Measurements from ENCODE around the gene AIFM2. TPM values are rescaled to one million over a fixed set of nuclear protein-coding genes. Genes with fewer than 3 reads are reported as not detected.
"Not testable (repeated sequence)": the region's sequence is repeated elsewhere in the genome, so short reads cannot be mapped to it uniquely, and the experiment has no call there.

AIFM2 gene
- polyA plus RNA-seq, 1 donor: 2.8 TPM

DNA sequence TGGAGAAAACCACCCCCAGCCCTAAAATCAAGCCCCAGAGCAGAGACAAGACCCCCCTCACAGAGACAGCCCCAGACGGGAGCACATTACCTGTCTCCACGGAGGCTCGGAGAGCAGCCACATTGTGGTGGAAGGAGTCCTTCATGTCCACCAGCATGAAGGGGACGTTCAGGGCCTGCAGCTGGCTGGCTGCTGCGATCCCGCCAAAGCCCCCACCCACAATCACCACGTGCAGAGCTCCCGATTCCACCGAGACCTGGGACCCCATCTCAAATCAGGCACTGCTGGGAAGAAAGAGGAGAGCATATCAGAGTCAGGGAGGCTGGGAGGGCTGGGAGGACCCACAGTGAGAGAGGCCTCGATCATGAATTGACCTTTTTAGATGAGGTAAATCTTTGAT lies 8.8 kb downstream of the AIFM2 start:
- DNase-seq (ENCODE audit: low read depth): no peak

DNA sequence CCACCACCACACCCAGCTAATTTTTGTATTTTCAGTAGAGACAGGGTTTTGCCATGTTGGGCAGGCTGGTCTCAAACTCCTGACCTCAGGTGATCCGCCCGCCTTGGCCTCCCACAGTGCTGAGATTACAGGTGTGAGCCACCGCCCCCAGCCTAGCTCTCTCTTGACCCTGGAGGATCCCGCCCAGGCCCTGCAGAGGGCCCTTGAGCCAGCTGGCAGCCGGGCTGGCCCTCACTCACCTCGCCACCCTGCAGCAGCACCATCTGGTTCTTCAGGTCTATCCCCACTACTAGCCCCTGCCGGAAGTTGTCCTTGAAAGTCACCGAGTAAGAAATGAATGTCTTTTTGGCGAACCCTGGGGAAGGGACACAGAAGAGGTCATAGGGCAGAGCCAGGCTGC lies 9.5 kb downstream of the AIFM2 start:
- DNase-seq (ENCODE audit: low read depth): not testable (repeated sequence)

DNA sequence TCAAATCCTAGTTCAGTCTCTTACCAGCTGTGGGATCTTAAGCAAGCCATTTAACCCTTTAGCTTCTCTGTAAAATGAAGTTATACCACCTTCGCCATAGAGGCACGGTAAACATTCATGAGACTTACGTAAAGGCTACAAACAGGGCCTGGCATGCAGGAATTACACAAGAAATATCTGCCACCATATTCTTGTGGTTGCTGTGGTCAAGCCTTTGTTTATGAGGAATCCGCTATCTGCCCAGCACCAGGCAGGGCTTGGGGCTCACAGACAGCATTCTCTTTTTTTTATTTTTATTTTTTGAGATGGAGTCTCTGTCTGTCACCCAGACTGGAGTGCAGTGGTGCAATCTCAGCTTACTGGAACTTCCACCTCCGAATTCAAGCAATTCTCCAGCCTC lies 9.9 kb downstream of the AIFM2 start:
- no peak for DNase-seq (ENCODE audit: low read depth)

DNA sequence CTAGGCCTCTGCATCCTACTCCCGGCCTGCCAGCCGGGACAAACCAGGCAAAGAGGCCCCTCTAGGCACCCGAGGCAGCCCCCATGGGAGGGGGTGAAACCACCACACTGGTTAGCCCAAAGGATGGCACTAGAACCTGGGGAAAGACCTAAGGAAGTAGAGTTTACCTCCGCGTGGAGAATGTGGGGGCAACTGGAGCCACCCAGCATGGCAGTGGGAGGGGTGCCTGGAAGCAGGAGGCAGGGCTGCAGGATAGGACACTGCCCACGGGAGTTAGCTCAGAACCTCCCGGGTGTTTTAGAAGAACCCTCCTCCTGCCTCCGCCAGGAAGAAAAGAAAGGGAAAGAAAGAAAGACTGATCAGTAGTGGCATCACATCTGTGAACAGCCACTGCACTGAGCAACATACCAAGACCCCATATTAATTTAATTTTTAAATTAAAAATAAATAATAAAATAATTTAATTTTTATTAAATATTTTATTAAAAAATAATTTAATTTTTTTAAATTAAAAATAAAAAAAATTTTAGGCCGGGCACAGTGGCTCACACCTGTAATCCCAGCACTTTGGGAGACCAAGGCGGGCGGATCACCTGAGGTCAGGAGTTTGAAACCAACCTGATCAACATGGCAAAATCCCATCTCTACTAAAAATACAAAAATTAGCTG lies 11.2 kb downstream of the AIFM2 start:
- DNase-seq (ENCODE audit: low read depth): no peak

DNA sequence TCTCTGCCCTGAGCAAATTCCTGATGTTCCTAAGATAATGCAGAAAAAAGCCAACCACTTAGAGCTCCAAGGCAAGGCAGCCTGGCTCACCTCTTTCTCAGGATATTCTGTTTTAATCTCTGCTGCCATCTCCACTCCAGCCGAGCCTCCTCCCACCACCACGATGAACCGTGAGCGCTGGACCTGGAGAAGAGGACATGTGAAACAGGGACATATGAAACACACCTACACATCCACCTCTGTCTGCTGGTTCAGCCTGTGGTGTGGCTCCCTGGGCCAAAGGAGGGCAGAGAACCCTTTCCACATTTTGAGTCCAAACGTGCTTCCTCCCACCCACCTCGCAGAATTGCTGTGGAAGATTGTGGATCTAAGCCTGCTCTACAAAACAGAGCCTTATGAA lies 12.2 kb downstream of the AIFM2 start:
- DNase-seq (ENCODE audit: low read depth): no peak

DNA sequence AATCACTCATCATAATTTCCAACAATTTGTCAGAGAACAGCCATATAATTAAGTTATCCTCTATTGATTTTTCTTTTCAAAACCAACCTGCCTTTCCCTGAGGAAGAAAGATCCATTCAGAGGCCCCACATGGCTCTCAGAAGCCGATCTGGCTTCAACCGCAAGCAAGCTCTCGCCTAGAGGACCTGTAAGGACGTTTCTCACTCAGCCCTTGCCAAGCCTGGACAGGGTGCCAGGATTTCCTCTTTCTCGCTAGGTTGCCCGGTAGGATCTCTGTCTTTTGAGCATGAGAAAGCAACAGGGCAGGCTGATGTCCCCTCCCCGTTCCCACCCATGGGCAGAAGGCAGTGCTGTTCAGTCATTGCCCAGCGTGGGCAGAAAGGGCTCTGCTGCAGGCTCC lies 13.0 kb downstream of the AIFM2 start:
- no peak for DNase-seq (ENCODE audit: low read depth)

DNA sequence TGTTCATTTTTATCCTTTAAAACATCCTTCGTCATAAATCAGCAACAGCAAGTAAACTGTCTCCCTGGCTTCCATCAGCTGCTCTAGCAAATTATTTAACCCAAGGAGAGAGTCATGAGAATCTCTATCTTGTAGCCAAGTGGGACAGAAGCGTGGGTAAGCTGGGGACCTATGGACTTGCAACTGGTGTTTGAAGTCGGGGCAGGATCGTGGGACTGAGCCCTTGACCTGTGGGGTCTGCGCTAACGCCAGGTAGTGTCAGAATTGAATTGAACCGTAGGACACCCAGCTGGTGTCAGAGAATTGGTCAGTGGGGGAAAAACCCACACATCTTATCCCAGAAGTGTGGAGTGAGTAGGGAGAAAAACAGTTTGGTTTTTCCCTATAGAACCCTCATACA lies 13.4 kb downstream of the AIFM2 start:
- no peak for DNase-seq (ENCODE audit: low read depth)

DNA sequence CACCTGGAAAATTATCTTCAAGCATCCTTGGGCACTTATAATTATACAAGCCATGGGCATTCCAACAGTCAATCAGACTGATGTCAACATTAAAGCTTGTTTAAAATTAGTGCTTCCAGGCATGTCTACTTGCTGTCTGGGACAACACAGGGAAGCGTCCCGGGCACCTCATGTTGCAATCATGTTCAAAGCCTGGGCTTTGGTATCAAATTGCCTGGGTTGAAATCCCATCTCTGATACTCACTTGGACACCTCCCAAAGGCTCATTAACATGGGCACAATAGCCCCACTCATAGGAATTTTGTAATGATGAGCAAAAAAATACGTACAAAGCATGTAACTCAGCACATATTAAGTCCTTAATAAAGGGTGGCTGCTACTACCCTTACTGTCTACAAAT lies 14.4 kb downstream of the AIFM2 start:
- DNase-seq (ENCODE audit: low read depth): no peak

DNA sequence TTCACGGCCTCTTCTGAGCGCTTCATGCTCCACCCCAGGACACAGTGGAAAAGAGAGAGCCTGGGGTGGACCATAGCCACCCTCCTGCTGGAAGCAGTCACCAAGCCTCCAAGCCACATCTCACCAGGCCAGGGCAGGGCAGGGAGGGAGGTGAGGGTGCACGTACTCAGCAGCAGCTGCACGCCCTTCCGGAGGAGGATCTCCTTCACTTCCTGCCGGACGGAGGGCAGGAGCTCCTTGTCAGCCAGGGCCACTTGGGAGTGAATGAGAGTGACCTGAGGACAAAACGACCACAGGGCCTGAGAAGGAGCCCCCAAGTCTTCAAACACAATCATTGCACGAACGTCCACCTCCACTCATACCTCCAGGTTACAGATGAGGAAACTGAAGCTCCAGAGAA lies 15.0 kb downstream of the AIFM2 start:
- DNase-seq (ENCODE audit: low read depth): no peak

DNA sequence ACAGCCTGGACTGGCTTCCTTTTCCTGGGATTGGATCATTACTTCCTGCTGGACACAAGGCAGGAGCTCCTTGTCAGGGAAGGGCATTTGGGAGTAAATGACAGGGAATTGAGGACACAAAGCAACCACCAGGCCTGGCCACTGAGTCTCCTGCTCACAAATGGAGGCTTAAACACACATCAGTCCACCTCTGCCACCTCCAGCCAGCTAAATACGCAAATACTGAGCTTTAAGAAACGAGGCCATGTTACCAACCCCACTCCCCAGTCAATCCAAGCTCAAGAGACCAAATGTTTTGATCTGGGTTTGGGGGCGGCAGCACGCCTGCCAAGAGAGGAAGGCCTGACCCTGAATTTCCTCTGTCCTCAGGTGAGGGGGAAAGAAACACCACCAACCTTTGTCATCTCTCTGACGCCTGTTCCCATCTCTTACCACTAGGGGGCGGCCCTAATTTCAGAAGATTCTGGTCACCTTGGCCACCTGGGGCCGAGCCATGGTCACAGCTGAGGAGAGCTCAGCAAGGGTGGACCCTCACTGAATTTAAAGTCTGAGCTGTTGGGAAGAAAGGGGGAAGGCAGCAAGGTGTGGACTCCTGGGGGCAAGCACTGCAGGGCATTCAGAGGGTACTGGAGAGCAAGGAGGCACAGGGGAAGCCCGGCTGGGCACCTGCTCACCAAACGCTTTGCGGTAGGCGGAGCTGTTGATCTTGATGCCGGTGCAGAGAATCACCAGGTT lies 16.5 kb downstream of the AIFM2 start:
- DNase-seq (ENCODE audit: low read depth): no peak

DNA sequence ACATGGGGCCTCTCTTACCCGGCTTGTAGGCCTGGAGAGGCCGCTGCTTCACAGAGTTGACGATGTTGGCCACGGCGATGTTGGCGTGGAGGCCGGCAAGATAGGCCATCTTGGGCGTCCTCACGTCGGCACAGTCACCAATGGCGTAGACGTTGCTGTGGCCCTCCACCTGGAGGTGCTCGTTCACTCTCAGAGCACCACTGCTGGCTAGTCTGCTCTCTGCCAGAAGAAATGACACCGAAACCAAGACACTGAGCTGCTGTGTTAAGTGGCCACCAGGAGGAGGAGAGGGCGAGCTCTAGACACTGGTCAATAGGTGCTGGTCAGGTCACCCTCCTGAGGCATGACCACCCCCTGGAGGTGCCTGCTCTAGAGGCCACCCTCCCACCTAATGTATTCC lies 17.7 kb downstream of the AIFM2 start:
- DNase-seq (ENCODE audit: low read depth): no peak

DNA sequence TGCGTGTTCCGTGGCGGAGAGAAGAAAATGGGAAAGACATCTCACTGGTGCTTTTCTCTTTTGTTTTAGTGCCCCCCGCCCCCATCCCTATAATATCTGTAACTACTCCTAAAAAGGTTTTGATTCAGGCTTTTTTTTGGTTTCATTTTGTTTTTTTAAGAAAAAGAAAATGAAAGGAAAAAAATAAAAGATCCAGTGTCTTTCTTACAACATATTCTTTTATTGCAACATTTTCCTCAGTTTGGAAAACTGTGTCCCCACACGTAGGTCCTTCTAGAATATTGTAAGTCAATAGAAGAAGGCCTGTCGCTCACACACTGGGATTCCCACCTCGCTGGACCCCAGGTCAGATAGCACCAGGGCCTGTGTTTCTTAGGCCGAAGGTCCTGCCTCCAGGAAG lies 20.6 kb downstream of the AIFM2 start:
- DNase-seq (ENCODE audit: low read depth): no peak

DNA sequence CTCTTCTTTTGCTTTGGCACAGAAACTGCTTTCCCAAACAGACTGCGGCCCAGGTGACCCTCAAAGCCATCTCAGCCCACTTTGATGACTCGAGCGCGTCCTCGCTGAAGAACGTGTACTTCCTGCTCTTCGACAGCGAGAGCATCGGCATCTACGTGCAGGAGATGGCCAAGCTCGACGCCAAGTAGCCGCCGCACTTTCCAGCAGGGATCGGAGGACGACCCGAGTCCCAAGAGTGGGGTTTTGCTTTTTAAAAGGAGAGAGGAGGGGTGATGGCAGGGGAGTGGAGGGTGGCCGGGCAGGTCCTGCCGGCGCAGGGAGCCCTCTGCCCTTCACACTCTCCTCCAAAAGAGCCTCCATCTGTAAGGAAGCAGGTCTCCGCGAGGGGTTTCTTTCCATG lies 21.1 kb downstream of the AIFM2 start:
- DNase-seq (ENCODE audit: low read depth): no peak

DNA sequence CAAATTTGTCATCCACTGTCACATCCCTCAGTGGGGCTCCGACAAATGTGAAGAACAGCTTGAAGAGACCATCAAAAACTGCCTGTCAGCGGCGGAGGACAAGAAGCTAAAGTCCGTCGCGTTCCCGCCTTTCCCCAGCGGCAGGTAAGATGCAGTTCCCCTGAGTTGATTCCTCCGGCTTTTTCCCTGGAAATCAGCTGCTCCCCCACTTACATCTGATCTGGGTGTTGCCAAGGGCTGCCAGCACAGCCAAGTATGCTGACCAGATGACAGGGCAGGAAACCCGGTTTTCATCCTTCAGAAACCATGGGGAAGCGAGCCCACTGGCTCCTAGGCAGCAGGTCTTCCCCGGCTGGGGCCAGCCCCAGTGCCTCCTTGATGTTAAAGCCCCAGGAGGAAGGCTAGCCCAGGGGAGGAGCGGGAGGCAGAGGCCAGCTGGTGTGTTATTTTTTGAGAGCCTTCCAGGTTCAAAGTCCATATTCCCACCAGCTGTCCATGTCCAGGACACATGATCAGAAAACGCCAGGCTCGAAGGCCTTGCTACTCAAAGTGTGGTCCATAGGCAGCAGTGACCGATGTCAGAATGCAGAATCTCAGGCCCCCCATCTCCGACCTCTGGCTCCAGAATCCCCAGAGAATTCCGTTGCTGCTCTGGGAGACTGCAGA lies 23.4 kb downstream of the AIFM2 start:
- DNase-seq (ENCODE audit: low read depth): no peak

DNA sequence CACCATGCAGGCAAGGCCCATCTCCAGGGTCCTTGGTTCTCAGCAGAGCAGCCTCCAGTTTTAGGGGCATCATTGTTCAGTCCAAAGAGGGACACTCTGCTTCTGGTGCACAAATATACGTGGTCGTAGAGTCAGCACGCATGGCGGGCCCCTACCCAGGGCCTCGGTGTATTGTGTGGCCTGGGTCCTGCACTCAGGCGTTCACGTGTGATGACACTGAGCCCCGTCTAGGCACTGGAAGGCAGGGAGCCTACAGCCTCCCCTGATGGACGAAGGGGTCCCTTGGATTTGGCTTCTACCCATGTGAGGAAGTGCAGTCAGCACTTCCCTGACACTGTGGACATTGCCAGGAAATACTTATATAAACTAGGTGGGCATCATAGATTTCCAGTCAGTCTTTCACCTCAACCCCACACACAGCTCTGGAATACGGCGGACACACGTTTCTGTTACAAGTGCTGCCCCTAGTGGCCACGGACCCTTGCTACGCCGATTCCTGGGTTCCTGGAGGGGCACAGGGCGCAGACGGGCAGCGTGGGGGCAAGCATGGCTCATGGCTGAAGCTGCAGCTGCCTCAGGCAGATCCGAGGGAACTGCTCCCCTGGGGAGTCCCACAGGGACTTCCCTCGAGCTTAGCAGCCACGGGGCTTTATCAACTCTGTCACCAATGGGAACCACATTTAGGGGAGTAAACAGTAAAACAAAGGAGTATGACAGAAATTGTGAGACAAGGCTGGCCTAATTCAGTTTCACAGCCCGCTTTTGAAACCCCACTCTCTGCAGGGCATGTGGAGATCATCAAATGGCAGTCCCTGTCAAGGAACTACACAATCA lies 25.4 kb downstream of the AIFM2 start:
- no peak for DNase-seq (ENCODE audit: low read depth)

DNA sequence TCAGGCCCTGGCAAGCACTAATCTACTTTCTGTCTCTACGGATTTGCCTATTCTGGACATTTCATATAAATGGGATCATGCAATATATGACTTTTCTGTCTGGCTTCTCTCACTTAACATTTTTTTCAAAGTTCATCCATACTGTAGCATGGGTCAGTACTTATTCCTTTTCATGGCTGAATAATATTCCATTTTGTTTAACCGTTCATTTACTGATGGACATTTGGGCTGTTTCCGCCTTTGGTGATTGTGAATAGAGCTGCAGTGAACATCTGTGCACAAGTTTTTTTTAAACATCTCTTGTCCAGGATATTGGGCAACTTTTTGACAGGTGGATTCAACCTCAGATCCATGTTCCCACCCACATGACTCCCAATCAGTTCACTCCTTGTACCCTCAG lies 31.0 kb downstream of the AIFM2 start:
- DNase-seq (ENCODE audit: low read depth): no peak

DNA sequence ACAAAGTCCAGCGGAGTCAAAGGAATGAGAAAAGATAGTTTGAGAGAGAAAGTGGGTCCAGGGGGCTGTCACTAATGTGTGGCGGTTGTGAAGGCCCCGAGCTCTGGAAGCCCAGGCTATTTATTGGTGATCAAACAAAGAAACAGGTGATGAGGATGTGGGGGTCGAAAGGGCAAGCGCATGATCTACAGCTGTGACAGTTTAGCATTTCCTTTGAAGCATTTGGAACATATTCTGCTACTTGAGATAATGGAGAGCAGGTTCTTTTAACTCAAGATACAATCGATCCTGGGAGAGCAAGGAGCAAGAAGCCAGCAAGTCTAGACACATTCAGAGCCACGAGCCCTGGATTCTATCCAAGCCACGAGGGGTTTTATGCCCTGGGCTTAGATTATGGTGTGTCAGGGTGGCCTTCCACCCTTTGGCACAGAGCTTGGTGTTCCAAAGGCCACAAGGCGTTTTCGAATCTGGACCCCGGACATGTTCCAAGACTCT lies 31.5 kb downstream of the AIFM2 start:
- not testable (repeated sequence) for DNase-seq (ENCODE audit: low read depth)

DNA sequence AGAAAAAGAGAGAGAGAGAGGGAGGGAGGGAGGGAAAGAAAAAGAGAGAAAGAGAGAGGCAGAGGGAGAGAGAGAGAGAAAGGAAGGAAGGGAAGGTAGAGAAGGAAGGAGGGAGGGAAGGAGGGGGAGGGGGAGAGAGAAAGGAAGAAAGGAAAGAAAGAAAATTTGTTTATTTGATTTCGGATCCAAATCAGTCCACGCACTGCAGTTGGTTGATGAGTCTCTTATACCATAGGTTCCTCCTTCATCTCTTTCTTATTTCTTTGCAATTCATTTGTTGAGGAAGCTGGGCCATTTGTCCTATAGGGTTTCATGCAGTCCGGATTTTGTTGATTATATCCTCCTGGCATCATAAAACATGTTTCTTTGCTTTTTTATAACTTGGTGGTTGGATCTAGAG lies 34.4 kb downstream of the AIFM2 start:
- DNase-seq (ENCODE audit: low read depth): no peak

DNA sequence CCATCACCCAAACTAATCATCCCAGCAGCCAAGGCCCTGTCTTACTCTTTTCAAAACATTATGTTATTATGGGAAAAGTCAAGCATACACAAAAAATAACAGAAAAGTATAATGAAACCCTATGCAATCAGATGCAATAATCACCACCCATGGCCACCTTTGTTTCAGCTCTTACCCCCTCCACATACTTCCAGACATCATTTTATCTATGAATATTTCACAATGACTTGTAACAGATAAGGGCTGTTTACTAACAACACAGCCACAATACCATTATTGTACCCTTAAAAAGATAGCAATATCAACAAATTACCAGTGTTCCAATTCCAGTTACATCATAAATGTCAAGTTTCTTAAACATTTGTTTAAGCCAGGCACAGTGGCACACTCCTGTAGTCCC lies 35.2 kb downstream of the AIFM2 start:
- DNase-seq (ENCODE audit: low read depth): no peak

DNA sequence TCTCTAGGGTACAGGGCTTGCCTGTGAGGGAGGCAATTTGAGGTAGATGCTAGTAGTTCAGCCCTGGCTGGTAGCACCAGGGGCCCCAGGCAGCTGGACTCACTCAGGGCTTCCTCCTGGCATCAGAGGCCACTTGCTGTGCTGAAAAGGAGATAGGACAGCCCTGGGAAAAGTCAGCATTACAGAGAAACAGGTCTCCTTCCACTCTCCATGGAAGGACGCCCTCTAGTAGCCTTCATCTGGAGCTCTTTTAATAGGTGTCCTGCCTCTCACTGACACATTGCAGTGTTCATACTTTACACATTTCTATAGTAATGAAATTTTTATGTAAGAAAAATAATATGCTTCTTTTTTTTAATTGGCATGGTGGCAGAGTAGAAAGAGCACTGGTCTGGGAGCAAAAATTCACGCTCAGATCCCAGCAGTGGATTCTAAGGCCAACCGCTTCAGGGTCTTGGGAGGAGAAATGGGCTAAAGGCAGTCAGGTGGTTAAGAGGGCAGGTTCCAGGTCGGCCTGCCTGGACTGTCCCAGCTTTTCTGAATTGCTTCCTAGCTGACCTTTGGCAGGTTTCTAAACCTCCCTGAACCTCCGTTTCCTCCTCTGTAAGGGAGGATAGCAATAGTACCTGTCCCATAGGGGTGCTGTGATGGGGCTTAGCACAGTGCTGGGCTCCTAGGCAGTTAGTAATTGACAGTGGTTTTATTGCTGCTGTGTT lies 35.8 kb downstream of the AIFM2 start:
- no peak for DNase-seq (ENCODE audit: low read depth)

DNA sequence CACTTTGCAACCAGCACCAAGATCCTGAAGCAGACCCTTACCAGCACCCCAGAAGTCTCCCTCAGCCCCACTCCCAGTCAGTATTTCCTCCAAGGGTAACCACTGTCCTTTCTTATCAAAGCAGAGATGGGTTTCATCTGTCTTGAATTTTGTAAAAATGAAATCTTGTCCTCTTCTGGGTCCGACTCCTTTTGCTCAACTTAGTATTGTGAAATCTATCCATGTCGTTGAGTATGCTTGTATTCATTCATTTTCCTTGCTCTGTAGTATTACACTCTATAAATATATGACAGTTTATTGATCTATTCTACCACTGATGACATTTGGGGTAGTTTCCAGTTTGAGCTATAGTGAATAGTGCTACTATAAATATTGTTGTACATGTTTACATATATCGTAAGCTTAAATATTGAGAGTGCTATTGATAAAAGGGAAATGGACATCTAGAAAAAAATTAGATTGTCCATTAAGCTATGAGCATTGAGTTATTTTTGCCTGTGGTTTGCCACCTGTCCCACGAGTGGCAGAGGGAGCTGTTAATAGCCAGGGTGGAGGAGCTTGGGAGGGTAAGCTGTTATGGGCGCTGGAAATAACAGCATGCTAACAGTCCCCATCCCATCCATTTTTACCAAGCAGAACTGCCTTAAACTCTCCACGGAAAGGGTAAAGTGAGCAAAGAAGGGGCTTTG lies 36.5 kb downstream of the AIFM2 start:
- no peak for DNase-seq (ENCODE audit: low read depth)
